PC-3 (cell line): ENCODE data around the gene MAPK4.

Experiments
- CTCF ChIP-seq: fragments of 300-600 bp; sonication (generic); conservative IDR thresholded peaks from 2 replicates; pipeline ENCODE4 v1.5.1; 2017; ENCODE audit warnings: antibody characterized with exemption, low read depth, mild to moderate bottlenecking, low read length
- EZH2 ChIP-seq: fragments of 300-600 bp; sonication (generic); IDR thresholded peaks from one replicate; pipeline ENCODE4 v1.6.1; 2017; ENCODE audit warnings: antibody characterized with exemption, mild to moderate bottlenecking, low read length; ENCODE audit not compliant: unreplicated experiment

- no peak for TF ChIP-seq EZH2
- no peak for TF ChIP-seq CTCF
These were observed 115.2 kb downstream of the MAPK4 start for GRCh38 chr18:50675043-50675442.
